Measurements from ENCODE around the gene PTPRZ1.

PTPRZ1 gene

GRCh38 chr7:121873289-121874194, 581 bp downstream of the PTPRZ1 start:
- no peak overlapping the region for H3K4me3 ChIP-seq (replicated peaks; ENCODE audit: insufficient read depth, low read length)
- no peak for DNase-seq (ENCODE audit: low read depth in 1 of 2, low spot score in 1 of 2)
- H3K27ac ChIP-seq (replicated peaks), result no peak overlapping the region
- peaks cover 20% of the 10 kb centered on the region for H3K27me3 ChIP-seq (ENCODE audit: insufficient read depth, poor library complexity, severe bottlenecking)
- TF ChIP-seq SPI1 (IDR thresholded peaks at IDR 0.05; ENCODE audit: borderline replicate concordance, low read depth), result no peak
- no peak for TF ChIP-seq GABPA (IDR thresholded peaks at IDR 0.05; ENCODE audit: low read depth)
- TF ChIP-seq POLR2AphosphoS5 (IDR thresholded peaks at IDR 0.05; ENCODE audit: low read depth), result no peak
- no peak for TF ChIP-seq REST (IDR thresholded peaks at IDR 0.05; ENCODE audit: insufficient replicate concordance, low read depth)
- TF ChIP-seq CTCF (IDR thresholded peaks at IDR 0.05; ENCODE audit: insufficient read depth, low read length), result no peak

GRCh38 chr7:121874298-121874697, 1.3 kb downstream of the PTPRZ1 start:
- Histone ChIP-seq H3K27ac (replicated peaks) (no peak overlapping the region), H3K4me3 (replicated peaks; ENCODE audit: insufficient read depth, low read length) (no peak overlapping the region), H3K27me3 (ENCODE audit: insufficient read depth, poor library complexity, severe bottlenecking) (peaks cover 20% of the 10 kb centered on the region)
- no peak for TF ChIP-seq CTCF (IDR thresholded peaks at IDR 0.05; ENCODE audit: insufficient read depth, low read length)
- no peak for TF ChIP-seq SPI1 (IDR thresholded peaks at IDR 0.05; ENCODE audit: borderline replicate concordance, low read depth)
- TF ChIP-seq GABPA (IDR thresholded peaks at IDR 0.05; ENCODE audit: low read depth), result no peak
- no peak for TF ChIP-seq POLR2AphosphoS5 (IDR thresholded peaks at IDR 0.05; ENCODE audit: low read depth)
- no peak for TF ChIP-seq REST (IDR thresholded peaks at IDR 0.05; ENCODE audit: insufficient replicate concordance, low read depth)
- DNase-seq (ENCODE audit: low read depth in 1 of 2, low spot score in 1 of 2), result no peak

- Histone ChIP-seq H3K27ac (replicated peaks) (no peak overlapping the region), H3K4me3 (replicated peaks; ENCODE audit: insufficient read depth, low read length) (no peak overlapping the region), H3K27me3 (ENCODE audit: insufficient read depth, poor library complexity, severe bottlenecking) (peaks cover 20% of the 10 kb centered on the region)
- no peak for DNase-seq (ENCODE audit: low read depth in 1 of 2, low spot score in 1 of 2)
- no peak for TF ChIP-seq POLR2AphosphoS5 (IDR thresholded peaks at IDR 0.05; ENCODE audit: low read depth)
- no peak for TF ChIP-seq REST (IDR thresholded peaks at IDR 0.05; ENCODE audit: insufficient replicate concordance, low read depth)
- no peak for TF ChIP-seq CTCF (IDR thresholded peaks at IDR 0.05; ENCODE audit: insufficient read depth, low read length)
- TF ChIP-seq GABPA (IDR thresholded peaks at IDR 0.05; ENCODE audit: low read depth), result no peak
- no peak for TF ChIP-seq SPI1 (IDR thresholded peaks at IDR 0.05; ENCODE audit: borderline replicate concordance, low read depth)
These were observed 2.2 kb downstream of the PTPRZ1 start for GRCh38 chr7:121875203-121875602.

Measured in HL-60 (cell line).